NCI-H146 treated with DMSO at 0.1 percent for 48 hours (cell line): ENCODE data around the gene ERBB3.

Source experiments
- DNase-seq: peaks from one replicate; lab custom pipeline; 2025; ENCODE audit not compliant: unreplicated experiment; lab: John Stamatoyannopoulos, UW

Gene ERBB3

DNA sequence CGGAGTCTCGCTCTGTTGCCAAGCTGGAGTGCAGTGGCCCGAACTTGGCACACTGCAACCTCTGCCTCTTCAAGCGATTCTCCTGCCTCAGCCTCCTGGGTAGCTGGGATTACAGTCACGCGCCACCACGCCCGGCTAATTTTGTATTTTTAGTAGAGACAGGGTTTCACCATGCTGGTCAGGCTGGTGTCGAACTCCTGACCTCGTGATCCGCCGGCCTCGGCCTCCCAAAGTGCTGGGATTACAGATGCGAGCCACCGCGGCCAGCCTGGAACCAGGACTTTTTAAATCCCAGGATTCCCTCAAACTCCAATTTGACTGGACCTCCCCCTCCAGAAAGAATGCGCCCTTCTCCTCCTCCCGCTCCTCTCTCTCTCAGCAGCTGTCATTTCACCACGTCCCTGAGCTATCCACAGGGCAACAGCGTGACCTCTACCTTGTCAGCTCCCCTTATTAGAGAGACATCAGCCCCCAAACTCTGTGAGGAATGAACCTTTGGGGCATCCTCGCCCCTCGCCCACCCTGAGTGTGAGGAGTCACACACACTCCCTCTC, 50.1 kb downstream of the ERBB3 start:
- DNase-seq = no peak

- DNase-seq = no peak
Measured at GRCh38 chr12:56130876-56131275, 50.9 kb downstream of the ERBB3 start.

GRCh38 chr12:56134897-56135296, 54.9 kb downstream of the ERBB3 start:
- DNase-seq = no peak

GRCh38 chr12:56137853-56138571, 58.0 kb downstream of the ERBB3 start:
- no peak for DNase-seq

GRCh38 chr12:56141946-56142784, 62.2 kb downstream of the ERBB3 start:
- DNase-seq = no peak

GRCh38 chr12:56143217-56143616, 63.3 kb downstream of the ERBB3 start:
- DNase-seq = no peak

GRCh38 chr12:56143870-56144269, 63.9 kb downstream of the ERBB3 start:
- no peak for DNase-seq

GRCh38 chr12:56145217-56145616, 65.3 kb downstream of the ERBB3 start:
- DNase-seq = no peak

DNA sequence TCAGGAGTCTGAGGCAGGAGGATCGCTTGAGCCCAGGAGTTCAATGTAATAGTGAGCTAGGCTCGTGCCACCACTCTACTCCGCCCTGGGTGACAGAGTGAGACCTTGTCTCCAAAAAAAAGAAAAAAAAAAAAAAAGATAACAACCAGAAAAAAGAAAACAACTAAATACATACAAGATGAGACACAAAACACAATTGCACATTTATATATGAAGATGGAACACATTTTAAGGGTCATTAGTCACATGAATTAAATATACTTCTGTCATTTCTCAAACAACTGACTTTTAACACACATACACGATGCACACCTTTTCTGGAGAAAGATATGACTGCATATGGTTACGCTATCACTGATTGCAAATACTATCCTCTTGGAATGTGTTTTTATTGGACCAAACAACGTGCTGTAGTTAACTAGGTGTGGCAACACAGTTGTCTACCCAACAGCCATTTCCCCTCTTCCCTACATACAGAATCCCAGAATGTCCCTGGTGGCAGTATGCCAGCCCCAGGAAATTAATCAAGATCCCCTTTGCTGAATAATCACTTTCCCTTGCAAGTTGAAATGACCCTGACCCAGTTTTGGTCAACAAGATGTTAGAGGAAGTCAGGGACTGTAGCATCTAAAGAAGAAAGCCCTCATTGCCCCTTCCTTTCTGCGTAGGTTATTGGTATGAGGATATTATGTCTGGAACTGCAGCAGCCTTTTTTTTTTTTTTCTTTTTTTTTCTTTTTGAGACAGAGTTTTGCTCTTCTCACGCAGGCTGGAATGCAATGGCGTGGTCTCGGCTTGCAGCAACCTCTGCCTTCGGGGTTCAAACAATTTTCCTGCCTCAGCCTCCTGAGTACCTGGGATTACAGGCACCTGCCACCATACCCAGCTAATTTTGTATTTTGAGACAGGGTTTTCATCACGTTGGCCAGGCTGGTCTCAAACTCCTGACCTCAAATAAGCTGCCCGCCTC, 66.8 kb downstream of the ERBB3 start:
- DNase-seq = no peak

- no peak for DNase-seq
Measured at GRCh38 chr12:56150563-56150962, 70.6 kb downstream of the ERBB3 start.

GRCh38 chr12:56151672-56152131, 71.7 kb downstream of the ERBB3 start:
- DNase-seq = peak; percentile 74

DNA sequence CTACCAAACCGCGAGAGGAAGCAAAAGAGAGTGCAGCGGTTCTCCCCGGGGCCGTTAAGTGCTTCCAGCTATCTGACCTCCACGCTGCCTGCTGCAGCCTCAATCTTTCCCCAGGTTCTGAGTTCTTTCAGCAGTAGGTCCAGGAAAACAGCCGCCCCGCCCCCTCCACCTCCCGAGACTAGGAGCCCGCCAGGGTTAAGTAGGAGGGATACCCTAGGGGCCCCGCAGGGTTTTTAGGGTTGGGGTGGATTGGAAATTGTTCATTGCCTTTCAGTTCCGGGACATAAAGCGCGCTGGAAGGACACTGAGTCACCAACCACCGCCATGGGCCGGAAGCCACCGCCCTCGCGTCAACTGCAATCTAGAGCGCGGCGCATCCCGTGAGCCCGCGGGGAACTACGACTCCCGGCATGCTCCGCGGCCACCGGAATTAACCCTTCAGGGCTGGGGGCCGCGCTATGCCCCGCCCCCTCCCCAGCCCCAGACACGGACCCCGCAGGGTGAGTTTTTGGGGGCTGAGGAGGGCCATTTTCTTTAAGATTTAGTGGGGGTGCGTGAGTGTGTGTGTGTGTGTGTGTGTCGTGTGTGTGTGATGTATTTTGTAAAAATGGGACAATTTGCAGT, 72.3 kb downstream of the ERBB3 start, which contains the start of gene MYL6B:
Gene MYL6B (plus strand): TSS at position 456 of the 624 bp plus-strand sequence. CDS start 1,332 bp downstream, outside the sequence.
- peak; percentile 90 for DNase-seq
